Ureter (tissue), 1 donor: ENCODE measurements around the gene KHNYN. TPM values are rescaled to one million over a fixed set of nuclear protein-coding genes. Genes with fewer than 3 reads are reported as not detected.
"Not testable (repeated sequence)": the region's sequence is repeated elsewhere in the genome, so short reads cannot be mapped to it uniquely, and the experiment has no call there.

Experiments
- DNase-seq: peaks from one replicate; pipeline ENCODE4 v3.0.0-alpha.2; 2020; ENCODE audit warnings: low spot score
- total RNA-seq: library from RNA; stranded (reverse); gene quantifications from one replicate; pipeline ENCODE4 v1.2.4, GENCODE V29; 2023
- donor health status: DM: yes; HTN: yes; CAD: no.

Gene KHNYN
- total RNA-seq, 1 donor from 2014 or later = 72.9 TPM

DNA sequence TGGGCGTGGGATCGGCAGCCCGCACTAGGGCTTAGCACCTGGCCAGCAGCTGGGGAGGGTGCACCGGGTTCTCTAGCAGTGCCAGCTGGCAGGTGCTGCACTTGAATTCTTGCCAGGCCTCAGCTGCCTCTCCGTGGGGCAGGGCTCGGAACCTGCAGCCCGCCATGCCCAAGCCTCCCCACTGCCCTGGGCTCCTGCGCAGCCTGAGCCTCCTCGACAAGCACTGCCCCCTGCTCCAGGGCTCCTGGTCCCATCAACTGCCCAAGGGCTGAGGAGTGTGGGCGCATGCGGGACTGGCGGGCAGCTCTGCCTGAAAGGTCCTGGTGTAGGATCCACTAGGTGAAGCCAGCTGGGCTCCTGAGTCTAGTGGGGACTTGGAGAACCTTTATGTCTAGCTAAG, 43.5 kb downstream of the KHNYN start:
- no peak for DNase-seq

DNA sequence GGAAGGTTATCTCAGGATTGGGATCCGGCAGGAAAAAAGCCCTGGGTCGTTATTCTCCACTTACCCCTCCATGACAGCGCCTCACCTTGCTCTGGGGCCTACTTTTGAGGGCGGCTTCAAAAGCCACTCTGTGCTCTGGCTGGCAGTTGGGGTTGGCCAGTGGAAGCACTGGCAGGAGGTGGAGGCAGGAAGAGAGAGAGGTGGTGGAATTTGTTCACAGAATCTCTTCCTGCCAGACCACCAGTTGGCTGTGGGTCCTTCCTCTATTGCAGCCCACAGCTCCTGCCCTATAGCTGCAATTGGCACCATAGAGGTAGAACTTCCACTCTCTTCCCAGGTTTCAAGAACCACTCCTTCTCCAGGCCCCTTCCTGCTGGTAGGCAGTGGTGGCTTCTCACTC, 45.5 kb downstream of the KHNYN start:
- DNase-seq = no peak

- DNase-seq = not testable (repeated sequence)
Observed at GRCh38 chr14:24479999-24480398, 50.2 kb downstream of the KHNYN start.

- DNase-seq = no peak
Observed at GRCh38 chr14:24481622-24482324, 52.0 kb downstream of the KHNYN start.

DNA sequence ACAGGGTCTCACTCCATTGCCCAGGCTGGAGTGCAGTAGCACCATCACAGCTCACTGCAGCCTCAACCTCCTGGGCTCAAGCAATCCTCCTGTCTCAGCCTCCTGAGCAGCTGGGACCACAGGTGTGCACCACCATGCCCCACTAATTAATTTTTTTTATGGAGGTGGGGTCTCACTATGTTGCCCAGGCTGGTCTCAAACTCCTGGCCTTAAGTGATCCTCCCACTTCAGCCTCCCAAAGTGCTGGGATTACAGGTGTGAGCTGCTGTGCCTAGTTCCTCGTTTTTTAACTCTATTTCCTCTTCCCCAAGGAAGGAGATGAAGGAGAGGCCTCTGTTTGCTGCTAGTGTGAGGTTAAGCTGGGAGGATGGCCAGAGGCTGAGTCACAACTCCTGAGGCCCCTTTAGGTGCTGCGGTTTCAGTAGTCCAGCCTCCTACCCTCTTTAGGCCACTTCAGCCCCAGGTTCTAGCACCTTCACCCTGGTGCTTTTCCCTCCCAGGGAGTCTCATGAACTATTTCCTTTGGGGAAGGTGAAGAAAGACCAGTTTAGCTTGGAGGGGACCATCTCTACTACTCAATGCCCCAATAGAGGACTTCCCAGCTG, 53.0 kb downstream of the KHNYN start:
- DNase-seq = not testable (repeated sequence)

GRCh38 chr14:24483604-24484252, 54.0 kb downstream of the KHNYN start:
- no peak for DNase-seq

Other genes starting within 250 kb of the KHNYN start
- gene IPO4, start 241.1 kb upstream of the KHNYN start, total RNA-seq = 69.1 TPM
- 42.9 TPM for gene TM9SF1, start 234.5 kb upstream of the KHNYN start, total RNA-seq
- 2.1 TPM for gene TSSK4, start 224.3 kb upstream of the KHNYN start, total RNA-seq
- 58.6 TPM for gene CHMP4A, start 216.5 kb upstream of the KHNYN start, total RNA-seq
- 17.0 TPM for gene MDP1, start 213.9 kb upstream of the KHNYN start, total RNA-seq
- 159 TPM for gene NEDD8, start 197.6 kb upstream of the KHNYN start, total RNA-seq
- gene GMPR2, start 197.0 kb upstream of the KHNYN start, total RNA-seq = 78.7 TPM
- 82.5 TPM for gene TINF2, start 187.3 kb upstream of the KHNYN start, total RNA-seq
- 7.7 TPM for gene TGM1, start 166.8 kb upstream of the KHNYN start, total RNA-seq
- gene RABGGTA, start 158.4 kb upstream of the KHNYN start, total RNA-seq = 36.1 TPM
- gene DHRS1, start 130.2 kb upstream of the KHNYN start, total RNA-seq = 28.7 TPM
- gene NOP9, start 130.1 kb upstream of the KHNYN start, total RNA-seq = 36.5 TPM
- gene CIDEB, start 122.0 kb upstream of the KHNYN start, total RNA-seq = 11.1 TPM
- gene LTB4R2, start 119.8 kb upstream of the KHNYN start, total RNA-seq = 8.2 TPM
- gene LTB4R, start 118.5 kb upstream of the KHNYN start, total RNA-seq = 9.6 TPM
- gene ADCY4, start 94.9 kb upstream of the KHNYN start, total RNA-seq = 61.7 TPM
- gene RIPK3, start 90.0 kb upstream of the KHNYN start, total RNA-seq = 22.4 TPM
- 67.2 TPM for gene NFATC4, start 61.8 kb upstream of the KHNYN start, total RNA-seq
- gene NYNRIN, start 31.0 kb upstream of the KHNYN start, total RNA-seq = 32.7 TPM
- 2.2 TPM for gene CBLN3, start 286 bp upstream of the KHNYN start, total RNA-seq
- 73.5 TPM for gene SDR39U1, start 12.8 kb downstream of the KHNYN start, total RNA-seq
- gene CMA1, start 78.3 kb downstream of the KHNYN start, total RNA-seq = 2.2 TPM
- 1.9 TPM for gene CTSG, start 146.3 kb downstream of the KHNYN start, total RNA-seq
- gene GZMH, start 179.7 kb downstream of the KHNYN start, total RNA-seq = 1.3 TPM
- gene GZMB, start 204.2 kb downstream of the KHNYN start, total RNA-seq = 0.94 TPM